ENCODE data around the gene ATG4C.

GRCh38 chr1:62903522-62903921 is 119.6 kb downstream of the ATG4C start:
- TF ChIP-seq CTCF (IDR thresholded peaks at IDR 0.05; ENCODE audit: borderline replicate concordance, extremely low read depth, low read length, poor library complexity, severe bottlenecking) (no peak), EZH2 (IDR thresholded peaks at IDR 0.05; ENCODE audit: borderline replicate concordance, low read depth, low read length, severe bottlenecking) (no peak)

Measured in DND-41 (cell line).